Thymus (tissue), 11 donors: ENCODE data around the gene ZNF862. TPM values are rescaled to one million over a fixed set of nuclear protein-coding genes. Genes with fewer than 3 reads are reported as not detected.
"Not testable (repeated sequence)": the region's sequence is repeated elsewhere in the genome, so short reads cannot be mapped to it uniquely, and the experiment has no call there.

Experiments used
- DNase-seq, 9 donors: peaks; one replicate each; pipeline ENCODE4 v3.0.0-alpha.2; 2013; ENCODE audit warnings: low spot score in 9 of 9, low read depth in 6 of 9, missing footprints in 1 of 9
- H3K27ac ChIP-seq, 2 donors: one replicate each; pipeline ENCODE4 v1.5.1; 2013; ENCODE audit warnings: control low read depth in 1 of 2, low read depth in 1 of 2, low read length in 1 of 2, mild to moderate bottlenecking in 1 of 2, moderate library complexity in 1 of 2
- H3K27me3 ChIP-seq, 2 donors: one replicate each; pipeline ENCODE4 v1.5.1; 2013; ENCODE audit warnings: low read length in 1 of 2; ENCODE audit not compliant: control insufficient read depth in 2 of 2, insufficient read depth in 1 of 2
- H3K36me3 ChIP-seq, 2 donors: one replicate each; pipeline ENCODE4 v1.5.1; 2013; ENCODE audit warnings: low read length in 1 of 2, mild to moderate bottlenecking in 1 of 2, moderate library complexity in 1 of 2; ENCODE audit not compliant: control insufficient read depth in 2 of 2, insufficient read depth in 2 of 2
- H3K4me1 ChIP-seq, 2 donors: one replicate each; pipeline ENCODE4 v1.5.1; 2013; ENCODE audit warnings: low read length in 2 of 2; ENCODE audit not compliant: control insufficient read depth in 2 of 2, insufficient read depth in 2 of 2
- H3K4me3 ChIP-seq, 2 donors: one replicate each; pipeline ENCODE4 v1.5.1; 2013; ENCODE audit warnings: low read length in 2 of 2, control low read depth in 1 of 2, mild to moderate bottlenecking in 1 of 2
- H3K9me3 ChIP-seq, 2 donors: one replicate each; pipeline ENCODE4 v1.5.1; 2013; ENCODE audit warnings: low read length in 1 of 2, mild to moderate bottlenecking in 1 of 2; ENCODE audit not compliant: control insufficient read depth in 2 of 2, insufficient read depth in 1 of 2
- WGBS: extraction: QIAGEN DNeasy Blood & Tissue Kit; methylation state at CpG from one replicate; pipeline ENCODE4 v1.1.7; 2013; 5-methylcytosine and 5-hydroxymethylcytosine counted together
- polyA plus RNA-seq: library from polyadenylated mRNA; stranded (reverse); fragments of 200-250 nt; gene quantifications from one replicate; pipeline ENCODE4 v1.2.3, GENCODE V29; 2013
- total RNA-seq: library from RNA; stranded (reverse); fragments of 120-200 nt; gene quantifications from one replicate; pipeline ENCODE4 v1.2.4, GENCODE V29; 2013
- donor health status: healthy.

ZNF862 gene
- total and polyA plus RNA-seq, 2 donors, result 9.0 to 15.8 TPM

DNA sequence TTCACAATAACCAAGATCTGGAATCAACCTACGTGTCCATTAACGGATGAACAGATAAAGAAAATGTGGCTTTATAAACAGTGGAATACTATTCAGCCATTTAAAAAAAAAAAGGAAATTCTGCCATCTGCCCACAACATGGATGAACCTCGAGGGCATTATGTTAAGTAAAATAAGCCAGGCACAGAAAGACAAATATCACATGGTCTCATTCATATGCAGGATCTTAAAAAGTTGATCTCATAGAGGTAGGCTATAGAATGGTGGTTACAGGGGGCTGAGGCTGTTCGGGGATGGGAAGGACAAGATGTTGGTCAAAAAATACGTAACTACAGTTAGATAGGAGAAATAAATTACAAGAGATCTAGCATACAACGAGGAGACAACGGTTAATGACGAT lies 56.8 kb downstream of the ZNF862 start:
- H3K27me3 ChIP-seq, H3K9me3 ChIP-seq, H3K36me3 ChIP-seq, H3K4me1 ChIP-seq, H3K27ac ChIP-seq, DNase-seq, H3K4me3 ChIP-seq: not testable (repeated sequence)
- WGBS, result 95% methylated on average over 8 of the region's 8 CpGs

- WGBS, result 95% methylated on average over 5 of the region's 6 CpGs
- not testable (repeated sequence) for H3K4me1 ChIP-seq, H3K27ac ChIP-seq, H3K27me3 ChIP-seq, H3K9me3 ChIP-seq, H3K4me3 ChIP-seq, H3K36me3 ChIP-seq, DNase-seq
These were observed 69.7 kb downstream of the ZNF862 start for GRCh38 chr7:149907776-149908376.

DNA sequence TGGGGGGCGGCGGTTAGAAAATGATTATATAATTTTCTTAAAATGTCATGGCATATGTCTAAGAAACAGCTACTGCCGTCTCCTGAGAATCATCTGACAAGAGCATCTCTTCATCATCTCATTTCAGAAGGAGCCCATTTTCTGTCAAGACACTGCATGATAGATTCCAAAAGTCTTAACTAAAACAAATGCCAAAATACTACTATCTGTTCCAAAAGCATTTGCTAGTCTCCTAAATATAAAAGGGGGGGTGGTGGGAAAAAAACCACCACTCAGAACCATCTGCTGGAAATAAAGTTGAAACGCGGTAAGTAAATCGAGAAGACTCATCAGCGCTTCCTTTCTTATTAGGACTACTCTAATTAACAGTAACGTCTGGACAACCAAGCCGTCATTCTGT lies 72.0 kb downstream of the ZNF862 start:
- H3K36me3 ChIP-seq, H3K9me3 ChIP-seq, H3K4me1 ChIP-seq, H3K27ac ChIP-seq, H3K27me3 ChIP-seq, DNase-seq, H3K4me3 ChIP-seq: not testable (repeated sequence)
- WGBS, result 95% methylated on average over 7 of the region's 9 CpGs

- not testable (repeated sequence) for H3K27me3 ChIP-seq, H3K9me3 ChIP-seq, DNase-seq, H3K36me3 ChIP-seq, H3K4me1 ChIP-seq, H3K4me3 ChIP-seq, H3K27ac ChIP-seq
- WGBS, result over 99% methylated on average over 2 of the region's 4 CpGs
These were observed 74.0 kb downstream of the ZNF862 start for GRCh38 chr7:149912126-149912525.

Other genes starting within 250 kb of the ZNF862 start
- gene ZNF467, start 64.8 kb upstream of the ZNF862 start, total RNA-seq, result 3.8 TPM
- 8.8 TPM for gene ZNF467, start 64.8 kb upstream of the ZNF862 start, polyA plus RNA-seq
- gene ATP6V0E2, start 35.6 kb downstream of the ZNF862 start, total RNA-seq, result 30.5 TPM
- gene ATP6V0E2, start 35.6 kb downstream of the ZNF862 start, polyA plus RNA-seq, result 38.9 TPM